Left lobe of liver (tissue), 2 donors: ENCODE data around the gene SPATA12. TPM values are rescaled to one million over a fixed set of nuclear protein-coding genes. Genes with fewer than 3 reads are reported as not detected.

ENCODE experiments used
- ATAC-seq: fragments of 200-7000 bp; cut with Tn5 transposase; one replicate; pipeline ENCODE4 v1.9.1; 2020; ENCODE audit warnings: mild to moderate bottlenecking, moderate library complexity
- DNase-seq: peaks from one replicate; pipeline ENCODE4 v3.0.0-alpha.2; 2020; ENCODE audit warnings: low spot score
- total RNA-seq: library from RNA; stranded (reverse); gene quantifications from one replicate; pipeline ENCODE4 v1.2.1, GENCODE V29; 2021
- donor health status: DM: no; HTN: no; CAD: no; lungs with moderate emphysema.
- donor health status: DM: no; HTN: yes; CAD: no.

SPATA12 gene
- total RNA-seq, 1 donor from 2014 or later, result not detected

- DNase-seq (no peak), ATAC-seq (no peak)
Observed at GRCh38 chr3:57048728-57049127, 11.7 kb upstream of the SPATA12 start.

DNA sequence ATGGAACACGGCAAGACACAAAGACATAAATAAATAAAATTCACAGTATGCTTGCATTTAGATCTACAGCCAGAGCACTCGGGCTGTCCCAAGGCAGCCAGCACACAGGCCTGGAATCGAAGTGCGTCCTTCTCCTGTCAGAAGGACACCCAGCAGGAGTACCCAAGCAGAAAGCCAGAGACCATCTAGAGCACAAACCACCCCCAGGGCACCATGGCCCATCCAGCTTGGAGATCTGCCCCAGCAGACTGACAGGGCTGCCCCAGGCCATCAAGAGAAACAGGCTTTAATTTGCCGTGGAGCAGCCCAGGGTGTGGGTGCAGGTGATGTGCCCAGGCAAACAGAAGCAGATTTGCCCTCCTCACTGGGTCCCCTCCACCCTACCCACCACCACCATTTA lies 7.8 kb upstream of the SPATA12 start:
- ATAC-seq (no peak), DNase-seq (no peak)

GRCh38 chr3:57053122-57053521 lies 7.3 kb upstream of the SPATA12 start:
- DNase-seq (no peak), ATAC-seq (no peak)

GRCh38 chr3:57057351-57057750 lies 3.1 kb upstream of the SPATA12 start:
- no peak for ATAC-seq

DNA sequence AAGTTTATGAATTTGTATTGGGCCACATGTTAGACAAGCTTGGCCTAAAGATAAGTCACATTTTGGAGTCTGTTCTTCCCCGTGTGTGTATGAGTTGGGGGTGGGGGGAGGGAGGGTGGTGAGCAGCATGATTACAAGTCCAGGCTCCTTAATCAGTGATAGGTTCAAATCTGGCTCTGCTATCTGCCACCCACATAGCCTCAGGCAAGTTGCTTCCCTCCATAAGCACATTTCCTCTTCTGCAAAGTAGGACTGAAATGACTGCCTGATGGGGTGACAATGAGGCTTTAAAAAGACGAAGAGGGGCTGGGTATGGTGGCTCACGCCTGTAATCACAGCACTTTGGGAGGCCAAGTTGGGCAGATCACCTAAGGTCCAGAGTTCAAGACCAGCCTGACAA lies 1.1 kb upstream of the SPATA12 start:
- ATAC-seq (no peak), DNase-seq (no peak)

More at GRCh38 chr3:57057351-57057750, 3.1 kb upstream of the SPATA12 start:
- DNase-seq, result no peak

DNA sequence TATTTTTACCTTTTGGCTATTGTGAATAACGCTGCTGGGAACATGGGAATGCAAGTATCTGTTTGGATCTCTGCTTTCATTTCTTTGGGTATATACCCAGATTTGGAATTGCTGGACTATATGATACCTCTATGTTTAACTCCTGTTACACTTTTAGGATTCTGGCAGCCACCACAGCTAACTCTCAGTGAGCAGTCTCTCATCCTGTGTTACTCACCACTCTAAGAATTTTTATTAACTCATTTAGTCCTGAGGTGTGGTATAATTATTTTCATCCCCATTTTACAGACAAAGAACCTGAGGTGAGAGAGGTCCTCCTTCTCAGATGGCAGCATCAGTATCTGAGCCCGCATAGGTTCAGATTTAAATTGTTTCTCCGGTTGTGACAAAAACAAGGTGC lies 1.1 kb downstream of the SPATA12 start:
- no peak for DNase-seq
- ATAC-seq, result no peak

GRCh38 chr3:57062101-57062631 lies 1.7 kb downstream of the SPATA12 start:
- ATAC-seq, result no peak
- no peak for DNase-seq

DNA sequence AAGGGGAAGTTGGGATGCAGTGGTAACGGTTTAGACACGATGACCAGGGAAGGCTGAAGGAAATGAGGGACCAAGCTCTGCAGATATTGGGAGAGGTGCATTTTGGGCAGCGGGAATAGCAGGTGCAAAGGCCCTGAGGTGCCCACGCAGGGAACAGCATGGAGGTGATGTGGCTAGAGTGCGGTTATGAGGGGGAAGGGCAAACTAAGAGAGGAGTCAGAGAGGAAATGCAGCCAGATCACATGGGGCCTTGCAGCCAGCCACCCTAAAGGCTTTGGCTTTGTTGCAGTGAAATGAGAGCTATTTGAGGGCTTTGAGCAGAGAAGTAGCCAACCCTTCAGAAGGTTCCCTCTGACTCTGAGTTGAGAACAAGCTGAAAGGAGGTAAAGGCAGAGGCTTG lies 2.6 kb downstream of the SPATA12 start:
- DNase-seq (no peak), ATAC-seq (no peak)

GRCh38 chr3:57064001-57064400 lies 3.5 kb downstream of the SPATA12 start:
- no peak for DNase-seq
- no peak for ATAC-seq

DNA sequence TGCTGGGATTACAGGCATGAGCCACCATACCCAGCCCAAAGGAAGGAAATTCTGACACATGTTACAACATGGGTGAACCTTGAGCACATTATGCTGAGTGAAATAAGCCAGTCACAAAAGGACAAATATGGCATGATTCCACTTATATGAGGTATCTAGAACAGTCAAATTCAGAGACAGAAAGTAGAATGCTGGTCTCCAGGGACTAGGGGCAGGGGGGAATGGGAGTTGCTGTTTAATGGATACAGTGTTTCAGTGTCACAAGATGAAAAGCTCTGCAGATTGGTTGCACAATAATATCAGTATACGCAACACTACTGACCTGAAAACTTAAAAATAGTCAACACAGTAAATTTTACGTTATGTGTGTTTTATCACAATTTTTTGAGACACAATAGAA lies 4.1 kb downstream of the SPATA12 start:
- ATAC-seq (no peak), DNase-seq (no peak)

GRCh38 chr3:57065588-57065987 lies 5.1 kb downstream of the SPATA12 start:
- DNase-seq (no peak), ATAC-seq (no peak)

DNA sequence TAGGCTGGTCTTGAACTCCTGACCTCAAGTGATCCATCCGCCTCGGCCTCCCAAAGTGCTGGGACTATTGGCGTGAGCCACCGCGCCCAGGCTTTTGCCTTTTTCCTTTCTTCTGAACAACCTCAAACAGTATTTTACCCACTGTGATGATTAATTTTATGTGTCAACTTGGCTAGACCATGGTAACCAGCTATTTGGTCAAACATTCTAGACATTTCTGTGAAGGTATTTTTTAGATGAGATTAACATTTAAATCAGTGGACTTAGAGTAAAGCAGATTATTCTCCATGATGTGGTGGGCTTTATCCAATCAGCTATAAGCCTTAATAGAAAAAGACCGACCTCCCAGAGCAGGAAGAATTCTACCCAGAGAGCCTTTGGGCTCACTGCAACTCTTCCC lies 6.0 kb downstream of the SPATA12 start:
- no peak for ATAC-seq
- no peak for DNase-seq

GRCh38 chr3:57068437-57069089 lies 8.1 kb downstream of the SPATA12 start:
- ATAC-seq (peak; percentile 13), DNase-seq (no peak)

GRCh38 chr3:57069503-57069902 lies 9.0 kb downstream of the SPATA12 start:
- ATAC-seq, result no peak
- no peak for DNase-seq

DNA sequence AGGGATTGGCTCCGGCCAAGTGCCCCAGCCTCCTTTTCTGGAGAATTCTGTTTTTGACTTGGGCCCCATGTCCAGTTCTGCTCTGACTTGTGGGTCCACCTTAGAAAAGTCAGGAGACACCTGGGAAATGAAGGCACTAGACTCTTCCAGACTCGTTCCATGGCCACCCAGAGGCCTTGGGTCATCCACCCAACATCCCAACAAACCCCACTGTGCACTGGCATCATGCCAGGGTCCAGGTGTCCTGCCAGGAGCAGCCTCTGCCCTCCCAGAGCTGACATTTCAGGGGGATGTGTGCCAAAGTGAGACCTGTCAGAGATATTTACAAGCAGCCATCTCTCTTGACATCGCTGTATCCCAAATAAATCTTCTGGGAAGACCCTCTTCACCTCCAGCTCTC lies 13.2 kb downstream of the SPATA12 start:
- no peak for ATAC-seq
- DNase-seq, result no peak

GRCh38 chr3:57074135-57074534 lies 13.7 kb downstream of the SPATA12 start:
- ATAC-seq (no peak), DNase-seq (no peak)

- DNase-seq, result no peak
- ATAC-seq, result no peak
Observed at GRCh38 chr3:57076422-57076951, 16.0 kb downstream of the SPATA12 start.

DNA sequence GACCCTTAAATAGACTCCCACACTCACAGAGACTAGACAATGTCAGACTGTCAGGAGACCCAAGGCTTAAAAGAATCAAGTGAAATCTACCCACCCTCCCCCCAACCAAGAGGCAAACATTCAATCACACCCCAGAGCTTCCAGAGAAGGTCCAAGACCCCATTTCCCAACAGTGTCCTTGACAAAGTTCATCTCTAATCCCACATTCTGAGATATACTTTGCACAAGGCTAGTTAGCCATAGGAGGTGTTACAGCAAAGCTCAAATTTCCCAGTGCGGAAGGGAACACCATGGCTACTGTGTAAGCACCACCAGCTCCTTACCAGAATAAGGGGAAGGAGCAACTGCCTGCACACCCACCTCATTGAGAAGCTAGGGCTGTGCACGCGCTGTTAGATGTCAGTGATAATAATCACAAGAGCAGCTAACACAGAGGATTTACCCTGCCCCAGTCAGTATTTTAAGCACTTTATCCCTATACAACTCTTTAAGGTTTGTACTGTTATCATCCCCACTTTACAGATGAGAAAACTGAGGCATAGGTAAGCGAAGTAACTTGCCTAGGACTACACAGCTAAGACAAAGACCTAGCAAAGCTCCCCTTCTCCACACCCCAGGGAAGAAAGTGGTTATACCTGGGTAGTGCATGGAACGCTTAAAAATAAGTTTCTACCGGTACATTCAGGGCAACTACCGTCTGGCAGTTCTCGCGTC lies 17.3 kb downstream of the SPATA12 start:
- no peak for ATAC-seq
- no peak for DNase-seq

GRCh38 chr3:57078344-57078634 lies 17.8 kb downstream of the SPATA12 start:
- no peak for DNase-seq
- ATAC-seq, result peak; percentile 59

- ATAC-seq (peak; percentile 66), DNase-seq (peak; percentile 47)
Observed at GRCh38 chr3:57078635-57079473, 18.4 kb downstream of the SPATA12 start.

DNA sequence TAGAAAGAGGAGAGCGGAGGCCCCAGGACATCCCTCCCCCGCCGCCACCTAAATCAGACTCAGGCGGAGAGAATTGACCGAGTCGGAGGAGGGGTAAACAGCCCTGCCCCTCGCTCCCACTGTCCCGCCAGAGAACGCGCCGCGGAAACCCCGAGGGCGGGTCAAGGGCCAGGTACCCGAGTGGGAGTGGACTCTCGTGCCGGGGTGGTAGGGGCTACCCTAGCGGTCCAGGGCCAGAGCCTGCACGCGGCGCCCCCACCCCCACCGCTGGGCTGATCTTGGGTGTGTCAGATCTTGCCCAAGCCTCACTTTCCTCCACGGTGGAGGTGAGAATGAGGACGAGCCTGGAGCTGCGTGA lies 19.0 kb downstream of the SPATA12 start:
- DNase-seq, result no peak
- ATAC-seq, result no peak

DNA sequence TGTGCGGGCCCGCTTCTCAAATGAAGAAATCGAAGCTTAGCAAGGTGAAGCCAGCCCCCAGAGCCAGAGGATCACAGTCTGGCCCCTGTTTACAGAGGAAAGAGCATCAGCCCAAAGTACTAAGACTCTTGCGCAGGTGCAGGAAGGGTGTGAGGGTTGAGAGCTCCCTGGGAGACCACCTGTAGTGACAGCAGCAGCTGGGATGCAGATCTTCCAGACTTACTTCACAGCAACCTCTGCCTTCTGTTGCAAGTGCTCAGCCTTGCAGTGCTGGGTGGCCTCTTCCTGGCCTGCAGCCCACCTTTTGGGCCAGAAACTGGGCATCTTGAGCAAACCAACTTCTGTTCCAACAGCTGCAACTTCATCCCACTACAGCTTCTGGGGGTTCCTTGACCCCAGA lies 19.7 kb downstream of the SPATA12 start:
- DNase-seq (no peak), ATAC-seq (no peak)
